ENCODE results near the gene GCNT2. TPM values are rescaled to one million over a fixed set of nuclear protein-coding genes. Genes with fewer than 3 reads are reported as not detected.

Gene GCNT2
- total and polyA plus RNA-seq, 2 of the 8 experiments (the other 6 are each of a cell fraction or from before 2014, with no cell fraction given) = 19.3 to 52.5 TPM

- TF ChIP-seq CHD7 (IDR thresholded peaks at IDR 0.05; ENCODE audit: insufficient replicate concordance, low read length) = no peak
- TF ChIP-seq, protein P1, sequence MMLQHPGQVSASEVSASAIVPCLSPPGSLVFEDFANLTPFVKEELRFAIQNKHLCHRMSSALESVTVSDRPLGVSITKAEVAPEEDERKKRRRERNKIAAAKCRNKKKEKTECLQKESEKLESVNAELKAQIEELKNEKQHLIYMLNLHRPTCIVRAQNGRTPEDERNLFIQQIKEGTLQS (IDR thresholded peaks at IDR 0.05; ENCODE audit: insufficient read depth, low read depth, low read length) = no peak
- TF ChIP-seq EZH2 (IDR thresholded peaks at IDR 0.05; ENCODE audit: low read depth, low read length, severe bottlenecking) = no peak
- TF ChIP-seq BRCA1 (IDR thresholded peaks at IDR 0.05; ENCODE audit: low read depth, low read length) = no peak
- no peak for TF ChIP-seq POLR2AphosphoS5 (IDR thresholded peaks at IDR 0.05; ENCODE audit: low read depth, low read length)
- no peak for TF ChIP-seq TAF1 (IDR thresholded peaks at IDR 0.05; ENCODE audit: low read depth, low read length)
- no peak for TF ChIP-seq SIN3A (conservative IDR thresholded peaks at IDR 0.05 in 1 of 2, IDR thresholded peaks at IDR 0.05 in 1 of 2; ENCODE audit: low read depth in 1 of 2, low read length in 2 of 2)
- no peak for TF ChIP-seq SUZ12 (IDR thresholded peaks at IDR 0.05; ENCODE audit: low read length)
These were observed 141.6 kb downstream of the GCNT2 start (continued) for GRCh38 chr6:10662742-10663141.
